ENCODE measurements around the gene UBAP2.

- TF ChIP-seq CTCF (IDR thresholded peaks at IDR 0.05) (no peak), EZH2 (IDR thresholded peaks at IDR 0.05; ENCODE audit: borderline replicate concordance, insufficient read depth, low read depth, low read length, poor library complexity, severe bottlenecking) (no peak)
Measured at GRCh38 chr9:33908749-33909148, 139.9 kb downstream of the UBAP2 start.
